ENCODE data around the gene C6orf132.
"Not testable (repeated sequence)": the region's sequence is repeated elsewhere in the genome, so short reads cannot be mapped to it uniquely, and the experiment has no call there.

C6orf132 gene

GRCh38 chr6:42142118-42142835, at the start of gene C6orf132:
Gene C6orf132 (minus strand): TSS chr6:42142620. CDS start chr6:42142444, 176 bp downstream.
- no peak for DNase-seq (ENCODE audit: low read depth)

GRCh38 chr6:42190554-42191183, 48.2 kb upstream of the C6orf132 start:
- DNase-seq (ENCODE audit: low read depth), result no peak

- no peak for DNase-seq (ENCODE audit: low read depth)
These were observed 46.0 kb upstream of the C6orf132 start for GRCh38 chr6:42188406-42188805.

GRCh38 chr6:42185597-42185996, 43.2 kb upstream of the C6orf132 start:
- DNase-seq (ENCODE audit: low read depth), result no peak

GRCh38 chr6:42184475-42184874, 42.1 kb upstream of the C6orf132 start:
- DNase-seq (ENCODE audit: low read depth), result no peak

- DNase-seq (ENCODE audit: low read depth), result no peak
These were observed 39.7 kb upstream of the C6orf132 start for GRCh38 chr6:42182101-42182500.

GRCh38 chr6:42179945-42180313, 37.5 kb upstream of the C6orf132 start:
- no peak for DNase-seq (ENCODE audit: low read depth)

GRCh38 chr6:42179261-42179944, 37.0 kb upstream of the C6orf132 start:
- no peak for DNase-seq (ENCODE audit: low read depth)

GRCh38 chr6:42177514-42178364, 35.3 kb upstream of the C6orf132 start:
- DNase-seq (ENCODE audit: low read depth), result no peak

GRCh38 chr6:42176981-42177380, 34.6 kb upstream of the C6orf132 start:
- no peak for DNase-seq (ENCODE audit: low read depth)

- no peak for DNase-seq (ENCODE audit: low read depth)
These were observed 33.4 kb upstream of the C6orf132 start for GRCh38 chr6:42175860-42176259.

GRCh38 chr6:42173101-42173500, 30.7 kb upstream of the C6orf132 start, which contains the start of gene GUCA1A:
Gene GUCA1A (plus strand): TSS chr6:42173364. CDS start chr6:42173614, 250 bp downstream.
- no peak for DNase-seq (ENCODE audit: low read depth)

- DNase-seq (ENCODE audit: low read depth), result no peak
These were observed 29.6 kb upstream of the C6orf132 start for GRCh38 chr6:42171813-42172581.

- not testable (repeated sequence) for DNase-seq (ENCODE audit: low read depth)
These were observed 27.4 kb upstream of the C6orf132 start for GRCh38 chr6:42169780-42170179.

GRCh38 chr6:42168650-42169049, 26.2 kb upstream of the C6orf132 start:
- DNase-seq (ENCODE audit: low read depth), result no peak

GRCh38 chr6:42166444-42167141, 24.2 kb upstream of the C6orf132 start:
- peak; percentile 72 for DNase-seq (ENCODE audit: low read depth)

- no peak for DNase-seq (ENCODE audit: low read depth)
These were observed 22.6 kb upstream of the C6orf132 start for GRCh38 chr6:42165016-42165415.

GRCh38 chr6:42163981-42164380, 21.6 kb upstream of the C6orf132 start:
- DNase-seq (ENCODE audit: low read depth), result no peak

GRCh38 chr6:42162812-42163211, 20.4 kb upstream of the C6orf132 start:
- no peak for DNase-seq (ENCODE audit: low read depth)

- DNase-seq (ENCODE audit: low read depth), result no peak
These were observed 20.0 kb upstream of the C6orf132 start for GRCh38 chr6:42162384-42162783.

Measured in stimulated activated CD8-positive, alpha-beta memory T cell treated with anti-CD3 and anti-CD28 coated beads, Interleukin-7, amount 100 ng/mL, for 24 hours (primary cell).